Caco-2 (cell line): ENCODE results near the gene RAB3IL1. TPM values are rescaled to one million over a fixed set of nuclear protein-coding genes. Genes with fewer than 3 reads are reported as not detected.

Experiments
- BruUV-seq: library from RNA; stranded (reverse); fragments of 400-500 nt; replicated peaks from 2 replicates; lab custom pipeline; 2021; lab: Mats Ljungman, UMichigan
- CTCF ChIA-PET: fragments of 300-600 bp; sonication (Branson Sonifier 250); formaldehyde crosslinking; loops from one replicate; lab custom pipeline; 2022; ENCODE audit warnings: antibody characterized with exemption; lab: Charles Lee
- POLR2A ChIA-PET: fragments of 300-600 bp; sonication (Branson Sonifier 250); formaldehyde crosslinking; loops from one replicate; lab custom pipeline; 2022; ENCODE audit warnings: antibody characterized with exemption; lab: Charles Lee
- DNase-seq, 2 experiments: peaks; one replicate each; pipeline versions ENCODE4 v3.0.0 to v3.0.0-alpha.2; 2020 to 2022
- H3K27me3 ChIP-seq: replicated peaks from 2 replicates; pipeline ENCODE4 v1.6.0; 2011; ENCODE audit warnings: low read length; ENCODE audit not compliant: control insufficient read depth, insufficient read depth
- H3K36me3 ChIP-seq: 2 replicates; pipeline ENCODE4 v1.5.1; 2011; ENCODE audit warnings: low read length; ENCODE audit not compliant: control insufficient read depth, insufficient read depth
- H3K4me1 ChIP-seq: fragments of 250-450 bp; sonication (Bioruptor Pico); 2 replicates; pipeline ENCODE4 v1.5.1; 2020; ENCODE audit warnings: mild to moderate bottlenecking
- H3K4me3 ChIP-seq: 2 replicates; pipeline ENCODE4 v1.5.1; 2011; ENCODE audit warnings: low read depth, mild to moderate bottlenecking, control low read depth, low read length
- H3K9me3 ChIP-seq: fragments of 250-450 bp; sonication (Bioruptor Pico); 2 replicates; pipeline ENCODE4 v1.5.1; 2020; ENCODE audit warnings: mild to moderate bottlenecking, moderate library complexity
- H3K27ac Mint-ChIP-seq: one replicate; pipeline ENCODE4 v1.8.0; 2022; ENCODE audit warnings: mixed read lengths; ENCODE audit not compliant: unreplicated experiment
- H3K27me3 Mint-ChIP-seq: one replicate; pipeline ENCODE4 v1.8.0; 2022; ENCODE audit warnings: mixed read lengths; ENCODE audit not compliant: insufficient read depth, unreplicated experiment
- H3K36me3 Mint-ChIP-seq: one replicate; pipeline ENCODE4 v1.8.0; 2022; ENCODE audit warnings: mild to moderate bottlenecking, mixed read lengths; ENCODE audit not compliant: insufficient read depth, unreplicated experiment
- H3K4me1 Mint-ChIP-seq: one replicate; pipeline ENCODE4 v1.8.0; 2022; ENCODE audit warnings: low read depth, mixed read lengths; ENCODE audit not compliant: unreplicated experiment
- H3K4me3 Mint-ChIP-seq: one replicate; pipeline ENCODE4 v1.8.0; 2022; ENCODE audit warnings: mild to moderate bottlenecking, moderate library complexity, mixed read lengths; ENCODE audit not compliant: unreplicated experiment
- H3K9me3 Mint-ChIP-seq: one replicate; pipeline ENCODE4 v1.8.0; 2022; ENCODE audit warnings: mixed read lengths; ENCODE audit not compliant: unreplicated experiment
- CTCF ChIP-seq, 2 experiments: fragments of 200-600 bp in 1 of 2; IDR thresholded peaks; 1 replicate in 1 of 2; 2 replicates in 1 of 2; pipeline versions ENCODE4 v1.5.1 to v1.8.0; 2011 to 2022; ENCODE audit warnings: antibody characterized with exemption in 1 of 2, control low read depth in 1 of 2, inconsistent platforms in 1 of 2, low read depth in 1 of 2, low read length in 1 of 2, mild to moderate bottlenecking in 1 of 2, moderate library complexity in 1 of 2; ENCODE audit not compliant: insufficient read depth in 1 of 2, severe bottlenecking in 1 of 2, unreplicated experiment in 1 of 2
- intact Hi-C: fragments of 100-400 bp; cut with micrococcal nuclease; formaldehyde crosslinking; loops from one replicate; pipeline ENCODE4 v1.10.0; 2022; ENCODE audit not compliant: unreplicated experiment
- total RNA-seq: library from RNA; stranded (reverse); gene quantifications from 2 replicates; pipeline ENCODE4 v1.2.3, GENCODE V29; 2022

The RAB3IL1 gene
- total RNA-seq, 1 experiment from 2014 or later, result 10.6 TPM

- no peak overlapping the region for H3K27ac Mint-ChIP-seq
- no peaks in the 10 kb centered on the region for H3K9me3 Mint-ChIP-seq
- no peaks in the 10 kb centered on the region for H3K27me3 Mint-ChIP-seq
- H3K9me3 ChIP-seq, result no peaks in the 10 kb centered on the region
- ChIA-PET POLR2A (no interaction called here), CTCF (no interaction called here)
- H3K4me1 ChIP-seq, result peaks cover 40% of the 10 kb centered on the region
- H3K4me1 Mint-ChIP-seq, result peaks cover 42% of the 10 kb centered on the region
- H3K4me3 ChIP-seq, result no peak overlapping the region
- intact Hi-C loops, result loop anchor here (10.0 kb wide), 1 partner anchor 884 kb away; no protein-coding TSS in a partner anchor
- TF ChIP-seq CTCF (IDR thresholded peaks at IDR 0.05; ENCODE audit: insufficient read depth in 1 of 2, low read depth in 1 of 2, low read length in 1 of 2, severe bottlenecking in 1 of 2, unreplicated experiment in 1 of 2), result no peak
- DNase-seq, result no peak
- no peaks in the 10 kb centered on the region for H3K36me3 ChIP-seq
- H3K4me3 Mint-ChIP-seq, result no peak overlapping the region
- no TSS peak for BruUV-seq
- H3K36me3 Mint-ChIP-seq, result peaks cover 8% of the 10 kb centered on the region
- H3K27me3 ChIP-seq, result no peaks in the 10 kb centered on the region
Observed at GRCh38 chr11:61918938-61919704, 1.8 kb upstream of the RAB3IL1 start.

- no peak for TF ChIP-seq CTCF (IDR thresholded peaks at IDR 0.05; ENCODE audit: insufficient read depth in 1 of 2, low read depth in 1 of 2, low read length in 1 of 2, severe bottlenecking in 1 of 2, unreplicated experiment in 1 of 2)
Observed at GRCh38 chr11:61918251-61918937, 1.0 kb upstream of the RAB3IL1 start.

GRCh38 chr11:61916737-61917333, 531 bp downstream of the RAB3IL1 start:
- Histone ChIP-seq H3K4me3 (peak overlapping the region; percentile 68), H3K4me1 (peaks cover 24% of the 10 kb centered on the region), H3K9me3 (no peaks in the 10 kb centered on the region), H3K36me3 (no peaks in the 10 kb centered on the region), H3K27me3 (no peaks in the 10 kb centered on the region)
- ChIA-PET POLR2A (interaction anchor here (1.5 kb wide), 1 partner anchor 32 kb away, joined by 5 read pairs; no protein-coding TSS in a partner anchor), CTCF (interaction anchor here (0.5 to 1.2 kb wide), 3 partner anchors 18 to 165 kb away, joined by 4 to 6 read pairs (median 4); no protein-coding TSS in a partner anchor)
- H3K4me3 Mint-ChIP-seq, result peak overlapping the region; percentile 98
- BruUV-seq, result no TSS peak
- H3K9me3 Mint-ChIP-seq, result no peaks in the 10 kb centered on the region
- intact Hi-C loops, result loop anchor here (10.0 kb wide), 1 partner anchor 882 kb away; no protein-coding TSS in a partner anchor
- peak in 1 of 2 experiments; percentile 28 for DNase-seq
- H3K36me3 Mint-ChIP-seq, result peaks cover 8% of the 10 kb centered on the region
- H3K27ac Mint-ChIP-seq, result no peak overlapping the region
- TF ChIP-seq CTCF (IDR thresholded peaks at IDR 0.05; ENCODE audit: insufficient read depth in 1 of 2, low read depth in 1 of 2, low read length in 1 of 2, severe bottlenecking in 1 of 2, unreplicated experiment in 1 of 2), result no peak
- H3K27me3 Mint-ChIP-seq, result no peaks in the 10 kb centered on the region
- H3K4me1 Mint-ChIP-seq, result peaks cover 27% of the 10 kb centered on the region

More at GRCh38 chr11:61918251-61918937, 1.0 kb upstream of the RAB3IL1 start:
- intact Hi-C loops, result loop anchor here (10.0 kb wide), 1 partner anchor 884 kb away; no protein-coding TSS in a partner anchor
- Histone ChIP-seq H3K4me3 (no peak overlapping the region), H3K9me3 (no peaks in the 10 kb centered on the region), H3K36me3 (no peaks in the 10 kb centered on the region), H3K27me3 (no peaks in the 10 kb centered on the region), H3K4me1 (peaks cover 33% of the 10 kb centered on the region)
- H3K4me1 Mint-ChIP-seq, result peaks cover 35% of the 10 kb centered on the region
- H3K27ac Mint-ChIP-seq, result peak overlapping the region; percentile 71
- DNase-seq, result no peak
- ChIA-PET CTCF (interaction anchor here (0.9 kb wide), 1 partner anchor 29 kb away, joined by 4 read pairs; no protein-coding TSS in a partner anchor), POLR2A (interaction anchor here (1.5 kb wide), 1 partner anchor 31 kb away, joined by 5 read pairs; no protein-coding TSS in a partner anchor)
- H3K9me3 Mint-ChIP-seq, result no peaks in the 10 kb centered on the region
- no TSS peak for BruUV-seq
- peak overlapping the region; percentile 98 for H3K4me3 Mint-ChIP-seq
- peaks cover 8% of the 10 kb centered on the region for H3K36me3 Mint-ChIP-seq
- H3K27me3 Mint-ChIP-seq, result no peaks in the 10 kb centered on the region
